ENCODE data around the gene F2.

The F2 gene

DNA sequence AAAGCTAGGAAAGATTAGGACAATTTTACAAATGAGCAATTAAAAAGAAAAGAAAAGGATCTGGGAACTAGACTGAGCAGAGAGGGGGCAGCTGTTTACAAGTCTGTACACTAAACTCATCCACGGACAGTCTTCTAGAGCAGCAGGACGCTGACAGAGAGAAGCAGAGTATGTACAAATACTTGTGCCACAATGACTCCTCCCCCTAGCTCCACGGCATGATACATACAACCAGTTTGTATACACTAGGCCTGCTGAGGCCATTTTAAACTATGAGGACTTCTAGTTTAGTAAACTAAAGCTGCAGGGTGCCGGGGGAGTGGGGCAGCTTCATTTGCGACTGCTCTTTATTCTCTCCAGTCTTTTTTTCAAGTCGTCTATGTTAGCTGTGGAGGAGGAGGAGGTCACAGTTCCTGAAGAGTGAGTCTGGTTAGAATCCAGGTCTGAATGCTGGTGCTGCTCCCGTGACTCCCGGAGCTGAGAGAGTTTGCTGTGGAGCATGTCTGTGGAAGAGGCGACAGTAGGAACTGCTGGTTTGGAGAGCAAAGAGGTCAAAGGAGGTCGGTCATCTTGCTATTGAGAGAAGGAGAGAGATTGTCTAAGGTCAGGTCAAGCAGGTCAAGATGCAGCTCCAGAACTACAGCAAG lies 24.8 kb downstream of the F2 start:
- no peak for DNase-seq (ENCODE audit: low read depth)

- DNase-seq (ENCODE audit: low read depth), result no peak
These were observed 26.3 kb downstream of the F2 start for GRCh38 chr11:46745328-46745727.

GRCh38 chr11:46745995-46746394 lies 27.0 kb downstream of the F2 start:
- no peak for DNase-seq (ENCODE audit: low read depth)

GRCh38 chr11:46747150-46747549 lies 28.1 kb downstream of the F2 start:
- DNase-seq (ENCODE audit: low read depth), result no peak

- no peak for DNase-seq (ENCODE audit: low read depth)
These were observed 36.9 kb downstream of the F2 start for GRCh38 chr11:46755962-46756361.

DNA sequence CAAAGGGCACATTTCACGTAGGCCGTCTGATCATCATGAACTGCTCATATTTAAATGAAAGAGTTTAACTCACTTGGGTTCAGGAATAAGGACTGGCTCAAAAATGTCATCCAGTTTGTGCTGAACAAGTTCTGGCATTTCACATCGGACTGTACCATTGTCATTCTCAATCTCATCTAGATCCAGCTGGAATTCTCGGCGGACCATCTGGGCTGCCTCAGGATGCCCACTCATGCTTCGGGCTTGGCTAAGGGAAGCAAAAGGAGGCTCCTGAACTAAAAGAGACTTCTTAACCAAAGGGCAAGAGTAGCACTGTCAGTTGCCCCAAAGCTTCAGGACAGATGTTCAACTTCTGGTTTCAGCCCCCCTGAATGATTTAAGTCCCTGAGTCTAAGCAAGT lies 40.2 kb downstream of the F2 start:
- no peak for DNase-seq (ENCODE audit: low read depth)

GRCh38 chr11:46760429-46761128 lies 41.6 kb downstream of the F2 start:
- no peak for DNase-seq (ENCODE audit: low read depth)

DNA sequence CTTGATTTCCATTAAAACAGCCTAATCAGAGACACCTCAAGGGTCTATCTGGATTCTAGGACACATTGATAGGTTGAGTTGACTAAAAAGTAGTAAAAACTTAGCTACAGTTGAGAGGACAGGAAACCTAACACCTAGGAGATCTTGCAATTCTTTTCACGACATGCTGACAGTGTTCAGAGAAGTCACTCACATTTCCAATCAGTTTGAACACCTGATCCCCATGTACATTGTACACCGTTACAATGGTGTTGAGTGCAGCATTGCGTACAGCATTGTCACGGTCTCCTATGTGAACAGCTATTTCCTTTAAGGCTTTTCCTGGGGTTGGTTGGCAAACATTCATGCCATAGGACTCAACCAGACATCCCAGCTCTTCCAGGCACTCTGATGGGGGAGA lies 42.8 kb downstream of the F2 start:
- no peak for DNase-seq (ENCODE audit: low read depth)

- no peak for DNase-seq (ENCODE audit: low read depth)
These were observed 43.2 kb downstream of the F2 start for GRCh38 chr11:46762248-46762647.

DNA sequence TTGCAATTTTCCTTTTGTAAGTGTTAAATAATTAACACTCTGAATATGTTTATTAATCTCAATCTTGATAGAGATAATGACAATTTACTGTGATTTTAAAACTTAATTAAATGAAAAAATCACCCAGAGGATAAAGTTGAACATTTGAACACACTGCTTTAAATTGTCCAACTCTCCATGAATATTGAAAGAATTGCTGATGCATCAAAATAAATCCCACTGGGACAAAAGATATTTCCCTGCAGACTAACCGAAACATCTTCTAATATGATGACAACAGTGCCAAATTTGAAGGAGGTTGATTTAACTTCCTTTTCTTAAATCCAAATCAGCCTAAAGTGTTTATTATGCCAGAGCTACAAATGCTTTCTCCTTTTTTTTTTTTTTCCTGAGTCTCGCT lies 47.6 kb downstream of the F2 start:
- no peak for DNase-seq (ENCODE audit: low read depth)

- DNase-seq (ENCODE audit: low read depth), result no peak
These were observed 50.7 kb downstream of the F2 start for GRCh38 chr11:46769636-46770221.

DNA sequence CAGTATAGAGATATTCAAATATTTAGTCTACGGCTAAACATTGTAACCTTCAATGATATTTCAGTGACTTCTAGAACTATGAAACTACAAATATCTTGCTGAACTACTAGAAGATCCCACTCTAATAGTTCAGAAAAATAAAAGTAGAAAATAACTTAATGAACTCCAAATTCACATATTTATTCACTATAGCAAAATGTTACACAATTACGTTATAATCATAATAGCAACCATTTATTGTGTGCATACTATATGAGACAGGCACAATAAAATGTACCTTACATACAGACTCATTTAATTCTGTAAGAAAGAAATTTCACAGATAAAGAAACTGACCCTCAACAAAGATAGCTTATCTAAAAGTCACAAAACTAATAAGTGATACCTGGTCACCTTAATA lies 57.9 kb downstream of the F2 start:
- no peak for DNase-seq (ENCODE audit: low read depth)

GRCh38 chr11:46778416-46778815 lies 59.4 kb downstream of the F2 start:
- DNase-seq (ENCODE audit: low read depth), result no peak

All from activated gamma-delta T cell treated with anti-CD3 and anti-CD28 coated beads, Interleukin-2, amount 50 U/mL, for 16 hours (primary cell).